ENCODE results near the gene RRP15. TPM values are rescaled to one million over a fixed set of nuclear protein-coding genes. Genes with fewer than 3 reads are reported as not detected.

RRP15 gene
- total RNA-seq, 1 donor from 2014 or later: 20.8 TPM

DNA sequence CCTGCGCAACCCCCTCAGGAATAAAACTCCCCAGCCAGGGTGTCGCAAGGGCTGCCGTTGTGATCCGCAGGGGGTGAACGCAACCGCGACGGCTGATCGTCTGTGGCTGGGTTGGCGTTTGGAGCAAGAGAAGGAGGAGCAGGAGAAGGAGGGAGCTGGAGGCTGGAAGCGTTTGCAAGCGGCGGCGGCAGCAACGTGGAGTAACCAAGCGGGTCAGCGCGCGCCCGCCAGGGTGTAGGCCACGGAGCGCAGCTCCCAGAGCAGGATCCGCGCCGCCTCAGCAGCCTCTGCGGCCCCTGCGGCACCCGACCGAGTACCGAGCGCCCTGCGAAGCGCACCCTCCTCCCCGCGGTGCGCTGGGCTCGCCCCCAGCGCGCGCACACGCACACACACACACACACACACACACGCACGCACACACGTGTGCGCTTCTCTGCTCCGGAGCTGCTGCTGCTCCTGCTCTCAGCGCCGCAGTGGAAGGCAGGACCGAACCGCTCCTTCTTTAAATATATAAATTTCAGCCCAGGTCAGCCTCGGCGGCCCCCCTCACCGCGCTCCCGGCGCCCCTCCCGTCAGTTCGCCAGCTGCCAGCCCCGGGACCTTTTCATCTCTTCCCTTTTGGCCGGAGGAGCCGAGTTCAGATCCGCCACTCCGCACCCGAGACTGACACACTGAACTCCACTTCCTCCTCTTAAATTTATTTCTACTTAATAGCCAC is 60.7 kb downstream of the RRP15 start:
- intact Hi-C loops (cut with micrococcal nuclease): no loop called here
- peak overlapping the region; percentile 85 for H3K27ac ChIP-seq (replicated peaks)
- no peaks in the 10 kb centered on the region for H3K36me3 ChIP-seq
- peak; percentile 67 for DNase-seq
- H3K27me3 ChIP-seq (ENCODE audit: low read depth): no peaks in the 10 kb centered on the region
- TF ChIP-seq, protein P1, sequence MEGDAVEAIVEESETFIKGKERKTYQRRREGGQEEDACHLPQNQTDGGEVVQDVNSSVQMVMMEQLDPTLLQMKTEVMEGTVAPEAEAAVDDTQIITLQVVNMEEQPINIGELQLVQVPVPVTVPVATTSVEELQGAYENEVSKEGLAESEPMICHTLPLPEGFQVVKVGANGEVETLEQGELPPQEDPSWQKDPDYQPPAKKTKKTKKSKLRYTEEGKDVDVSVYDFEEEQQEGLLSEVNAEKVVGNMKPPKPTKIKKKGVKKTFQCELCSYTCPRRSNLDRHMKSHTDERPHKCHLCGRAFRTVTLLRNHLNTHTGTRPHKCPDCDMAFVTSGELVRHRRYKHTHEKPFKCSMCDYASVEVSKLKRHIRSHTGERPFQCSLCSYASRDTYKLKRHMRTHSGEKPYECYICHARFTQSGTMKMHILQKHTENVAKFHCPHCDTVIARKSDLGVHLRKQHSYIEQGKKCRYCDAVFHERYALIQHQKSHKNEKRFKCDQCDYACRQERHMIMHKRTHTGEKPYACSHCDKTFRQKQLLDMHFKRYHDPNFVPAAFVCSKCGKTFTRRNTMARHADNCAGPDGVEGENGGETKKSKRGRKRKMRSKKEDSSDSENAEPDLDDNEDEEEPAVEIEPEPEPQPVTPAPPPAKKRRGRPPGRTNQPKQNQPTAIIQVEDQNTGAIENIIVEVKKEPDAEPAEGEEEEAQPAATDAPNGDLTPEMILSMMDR (IDR thresholded peaks at IDR 0.05; ENCODE audit: borderline replicate concordance): no peak
- peak overlapping the region; percentile 82 for H3K4me3 ChIP-seq
- H3K9me3 ChIP-seq (replicated peaks): no peaks in the 10 kb centered on the region
- H3K4me1 ChIP-seq: peaks cover 57% of the 10 kb centered on the region

DNA sequence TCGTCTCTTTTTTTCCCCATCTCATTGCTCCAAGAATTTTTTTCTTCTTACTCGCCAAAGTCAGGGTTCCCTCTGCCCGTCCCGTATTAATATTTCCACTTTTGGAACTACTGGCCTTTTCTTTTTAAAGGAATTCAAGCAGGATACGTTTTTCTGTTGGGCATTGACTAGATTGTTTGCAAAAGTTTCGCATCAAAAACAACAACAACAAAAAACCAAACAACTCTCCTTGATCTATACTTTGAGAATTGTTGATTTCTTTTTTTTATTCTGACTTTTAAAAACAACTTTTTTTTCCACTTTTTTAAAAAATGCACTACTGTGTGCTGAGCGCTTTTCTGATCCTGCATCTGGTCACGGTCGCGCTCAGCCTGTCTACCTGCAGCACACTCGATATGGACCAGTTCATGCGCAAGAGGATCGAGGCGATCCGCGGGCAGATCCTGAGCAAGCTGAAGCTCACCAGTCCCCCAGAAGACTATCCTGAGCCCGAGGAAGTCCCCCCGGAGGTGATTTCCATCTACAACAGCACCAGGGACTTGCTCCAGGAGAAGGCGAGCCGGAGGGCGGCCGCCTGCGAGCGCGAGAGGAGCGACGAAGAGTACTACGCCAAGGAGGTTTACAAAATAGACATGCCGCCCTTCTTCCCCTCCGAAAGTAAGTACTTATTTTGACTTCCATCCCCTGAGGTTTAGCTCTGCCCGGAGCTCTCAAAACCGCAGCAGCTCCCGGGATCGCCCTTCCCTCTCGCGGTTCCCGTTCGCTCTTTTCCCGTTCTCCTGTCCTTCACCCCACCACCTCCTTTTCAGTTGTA is 61.5 kb downstream of the RRP15 start:
- intact Hi-C loops (cut with micrococcal nuclease): no loop called here
- DNase-seq: no peak
- Histone ChIP-seq H3K27me3 (ENCODE audit: low read depth) (no peaks in the 10 kb centered on the region), H3K4me1 (peaks cover 62% of the 10 kb centered on the region), H3K9me3 (replicated peaks) (no peaks in the 10 kb centered on the region), H3K27ac (replicated peaks) (peak overlapping the region; percentile 85), H3K36me3 (no peaks in the 10 kb centered on the region), H3K4me3 (peak overlapping the region; percentile 82)
- TF ChIP-seq, protein P1 (IDR thresholded peaks at IDR 0.05; ENCODE audit: borderline replicate concordance): no peak

DNA sequence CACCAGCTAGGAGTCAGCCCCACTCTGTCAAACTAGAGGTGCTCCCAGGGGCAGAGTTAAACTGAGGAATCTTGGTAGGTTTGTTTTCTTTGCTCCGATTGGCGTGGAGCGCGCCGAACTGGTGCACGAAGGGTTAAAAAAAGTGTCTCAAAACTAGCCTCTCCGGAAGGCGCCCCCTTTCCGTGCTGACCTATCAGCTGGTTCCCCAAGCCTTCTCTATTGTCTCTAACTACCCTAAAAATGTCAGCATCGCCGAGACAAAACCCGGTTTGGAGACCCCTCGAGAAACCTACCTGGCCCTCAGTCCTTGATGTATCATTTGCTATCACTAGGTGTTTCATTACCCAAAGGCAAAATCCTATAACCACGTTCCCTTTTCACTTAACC is 62.2 kb downstream of the RRP15 start:
- DNase-seq: no peak
- Histone ChIP-seq H3K4me1 (peaks cover 68% of the 10 kb centered on the region), H3K27me3 (ENCODE audit: low read depth) (no peaks in the 10 kb centered on the region), H3K4me3 (peak overlapping the region; percentile 82), H3K27ac (replicated peaks) (peak overlapping the region; percentile 85), H3K36me3 (no peaks in the 10 kb centered on the region), H3K9me3 (replicated peaks) (no peaks in the 10 kb centered on the region)
- TF ChIP-seq, protein P1 (IDR thresholded peaks at IDR 0.05; ENCODE audit: borderline replicate concordance): no peak
- intact Hi-C loops (cut with micrococcal nuclease): no loop called here

DNA sequence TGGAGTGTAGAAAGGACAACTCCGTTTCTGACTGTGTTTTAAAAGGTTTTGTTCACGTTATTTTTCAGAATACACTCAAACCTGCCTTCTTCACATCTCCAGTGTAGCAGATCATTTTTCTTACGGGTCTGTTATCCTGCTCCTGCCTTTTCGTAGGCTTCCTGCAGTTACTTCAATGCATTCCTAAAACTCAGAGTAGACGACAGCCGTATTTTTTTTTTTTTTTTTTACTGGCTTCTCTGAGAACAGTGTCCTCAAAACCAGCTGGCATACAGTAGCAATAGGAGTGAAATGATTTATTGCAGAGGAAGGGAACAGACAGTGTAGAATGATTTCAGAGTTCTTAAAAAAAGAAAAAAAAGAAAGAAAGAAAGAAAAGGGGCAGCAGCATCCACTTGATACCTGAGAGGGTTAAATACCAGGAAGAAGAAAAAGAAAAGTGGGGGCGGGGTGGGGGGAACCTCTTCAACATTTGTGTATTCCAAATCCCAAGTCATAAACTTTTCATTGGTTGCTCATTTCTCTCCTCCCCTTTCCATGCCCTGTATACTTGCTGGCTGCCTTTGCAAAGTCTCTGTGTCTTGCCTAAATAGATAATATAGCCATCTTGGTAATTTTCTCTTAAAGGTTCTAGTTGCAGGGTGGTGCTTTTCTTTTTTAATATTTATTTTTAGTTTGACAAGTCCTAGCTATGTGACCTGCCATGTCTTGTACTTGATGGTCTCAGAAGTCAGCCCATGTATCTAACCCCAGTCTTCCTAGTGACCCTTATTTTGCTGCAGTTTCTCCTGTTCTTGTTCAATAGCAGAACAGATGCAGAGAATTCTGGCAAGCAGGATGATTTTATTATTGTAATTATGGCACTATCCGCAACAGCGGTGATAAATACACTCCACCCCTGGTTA is 62.9 kb downstream of the RRP15 start:
- H3K9me3 ChIP-seq (replicated peaks): no peaks in the 10 kb centered on the region
- peak overlapping the region; percentile 82 for H3K4me3 ChIP-seq
- TF ChIP-seq, protein P1 (IDR thresholded peaks at IDR 0.05; ENCODE audit: borderline replicate concordance): no peak
- intact Hi-C loops (cut with micrococcal nuclease): no loop called here
- H3K36me3 ChIP-seq: no peaks in the 10 kb centered on the region
- peaks cover 68% of the 10 kb centered on the region for H3K4me1 ChIP-seq
- no peaks in the 10 kb centered on the region for H3K27me3 ChIP-seq (ENCODE audit: low read depth)
- H3K27ac ChIP-seq (replicated peaks): peak overlapping the region; percentile 85
- no peak for DNase-seq

DNA sequence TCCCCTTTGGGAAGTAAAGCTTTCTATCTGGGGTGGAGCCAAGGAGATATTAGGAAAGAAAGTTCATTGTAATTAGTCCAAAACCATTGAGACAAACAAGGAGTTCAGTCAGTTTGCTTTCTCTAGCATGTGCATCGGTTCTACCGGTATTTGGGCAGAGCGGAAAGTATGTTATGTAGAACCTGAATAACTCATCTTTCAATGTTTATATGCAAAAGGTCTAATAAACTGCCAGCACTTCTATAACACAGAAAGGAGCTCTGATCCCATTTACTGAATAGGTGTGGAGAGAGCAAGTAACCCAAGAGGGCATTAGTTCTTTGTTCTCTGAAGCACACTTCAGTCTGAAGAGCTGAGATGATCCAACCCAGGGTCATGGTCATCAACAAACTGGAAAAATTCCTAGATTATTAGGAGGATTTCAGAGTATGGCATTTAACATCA is 63.6 kb downstream of the RRP15 start:
- H3K9me3 ChIP-seq (replicated peaks): no peaks in the 10 kb centered on the region
- no peaks in the 10 kb centered on the region for H3K27me3 ChIP-seq (ENCODE audit: low read depth)
- peak overlapping the region; percentile 85 for H3K27ac ChIP-seq (replicated peaks)
- H3K4me1 ChIP-seq: peaks cover 68% of the 10 kb centered on the region
- TF ChIP-seq, protein P1 (IDR thresholded peaks at IDR 0.05; ENCODE audit: borderline replicate concordance): no peak
- no peak for DNase-seq
- H3K4me3 ChIP-seq: peak overlapping the region; percentile 82
- H3K36me3 ChIP-seq: no peaks in the 10 kb centered on the region
- intact Hi-C loops (cut with micrococcal nuclease): no loop called here
